HG03139 (cell line): ENCODE data around the gene DCTPP1.
"Not testable (repeated sequence)": the region's sequence is repeated elsewhere in the genome, so short reads cannot be mapped to it uniquely, and the experiment has no call there.

ENCODE experiments used
- ATAC-seq: cut with Tn5 transposase; IDR thresholded peaks from one replicate; pipeline ENCODE4 v1.9.1; 2021; ENCODE audit not compliant: unreplicated experiment

Gene DCTPP1

DNA sequence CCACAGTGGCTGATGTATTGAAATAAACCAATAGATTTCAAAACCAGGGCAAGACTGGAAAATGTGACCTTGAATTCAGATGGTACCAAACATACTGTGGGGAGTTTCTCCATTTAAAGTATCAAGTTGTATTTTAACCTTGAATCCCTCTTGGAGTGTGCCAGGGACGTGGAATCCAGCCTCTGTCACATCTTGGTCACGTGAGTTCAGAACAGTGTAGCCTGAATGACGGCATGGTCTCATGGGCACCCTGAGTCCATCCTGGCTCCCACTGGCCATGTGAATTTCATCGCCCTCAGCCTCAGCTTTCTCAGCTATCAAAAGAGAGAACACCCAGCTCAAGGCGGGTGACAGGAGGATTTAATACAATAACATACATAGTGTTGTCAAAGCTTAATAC is 15.7 kb downstream of the DCTPP1 start:
- no peak for ATAC-seq

DNA sequence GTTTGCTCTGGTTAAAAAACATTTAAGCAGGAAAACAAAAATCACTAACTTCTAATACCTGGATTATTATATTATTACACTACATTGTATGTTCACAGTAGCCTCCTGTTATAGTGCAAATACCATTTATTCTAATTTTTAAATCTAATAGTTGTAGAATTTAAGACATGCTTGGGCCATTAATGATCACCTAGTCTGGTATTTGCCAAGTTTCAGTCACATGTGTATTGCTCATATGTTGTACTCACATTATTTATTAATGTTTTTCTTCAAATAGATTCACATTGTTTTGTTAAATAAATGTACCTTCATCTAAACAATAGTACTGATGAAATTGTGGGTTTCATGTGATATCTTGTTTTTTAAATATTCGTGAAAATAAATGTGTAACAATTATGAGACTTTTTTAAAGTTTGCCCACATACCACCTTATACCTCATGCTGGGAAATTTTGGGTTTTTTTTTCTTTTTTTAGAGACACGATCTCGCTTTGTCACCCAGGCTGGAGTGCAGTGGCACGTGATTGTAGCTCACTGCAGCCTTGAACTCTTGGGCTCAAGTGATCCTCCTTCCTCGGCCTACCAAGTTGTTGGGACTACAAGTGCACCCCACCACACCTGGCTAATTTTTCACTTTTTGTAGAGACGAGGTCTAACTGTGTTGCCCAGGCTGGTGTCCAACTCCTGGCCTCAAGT is 16.6 kb downstream of the DCTPP1 start:
- no peak for ATAC-seq

DNA sequence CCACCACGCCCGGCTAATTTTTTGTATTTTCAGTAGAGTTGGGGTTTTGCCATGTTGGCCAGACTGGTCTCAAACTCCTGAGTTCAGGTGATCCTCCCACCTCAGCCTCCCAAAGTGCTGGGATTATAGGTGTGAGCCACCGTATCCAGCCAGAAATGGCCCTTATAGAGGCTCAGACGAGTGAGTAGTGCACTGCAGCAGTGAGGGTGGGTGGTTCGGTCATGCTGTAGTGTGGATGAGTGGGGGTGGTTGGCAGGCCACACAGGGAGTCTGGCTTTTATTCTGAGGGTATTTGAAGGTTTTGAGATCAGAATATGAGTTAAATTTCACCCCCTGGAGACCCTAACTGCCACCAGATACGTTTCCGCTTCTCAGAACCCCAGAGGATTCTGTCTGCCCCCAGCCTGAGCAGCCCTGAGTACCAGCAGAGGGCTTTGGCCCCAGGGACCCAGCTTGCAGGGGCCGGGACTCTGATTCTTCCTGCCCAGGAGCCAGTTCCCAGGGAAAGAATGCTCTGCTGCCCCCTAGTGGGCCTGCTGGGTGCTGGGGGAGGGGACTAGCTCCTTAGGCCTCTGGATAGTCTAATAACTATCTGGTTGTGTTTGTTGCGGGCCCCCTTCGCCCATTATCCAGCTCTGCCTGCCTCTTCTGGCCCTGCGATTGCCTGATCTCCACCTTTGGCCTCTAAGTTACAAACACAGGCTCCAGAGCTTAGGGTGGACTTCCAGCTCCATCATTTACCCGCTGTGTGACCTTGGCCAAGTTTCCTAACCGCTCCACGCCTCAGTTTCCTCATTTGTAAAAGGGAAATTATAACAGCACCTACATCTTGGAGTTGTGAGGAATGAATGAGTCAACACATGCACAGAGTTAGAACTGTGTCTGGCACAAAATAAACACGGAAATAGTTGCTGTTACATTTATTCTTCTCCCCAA is 20.4 kb downstream of the DCTPP1 start:
- ATAC-seq: no peak

DNA sequence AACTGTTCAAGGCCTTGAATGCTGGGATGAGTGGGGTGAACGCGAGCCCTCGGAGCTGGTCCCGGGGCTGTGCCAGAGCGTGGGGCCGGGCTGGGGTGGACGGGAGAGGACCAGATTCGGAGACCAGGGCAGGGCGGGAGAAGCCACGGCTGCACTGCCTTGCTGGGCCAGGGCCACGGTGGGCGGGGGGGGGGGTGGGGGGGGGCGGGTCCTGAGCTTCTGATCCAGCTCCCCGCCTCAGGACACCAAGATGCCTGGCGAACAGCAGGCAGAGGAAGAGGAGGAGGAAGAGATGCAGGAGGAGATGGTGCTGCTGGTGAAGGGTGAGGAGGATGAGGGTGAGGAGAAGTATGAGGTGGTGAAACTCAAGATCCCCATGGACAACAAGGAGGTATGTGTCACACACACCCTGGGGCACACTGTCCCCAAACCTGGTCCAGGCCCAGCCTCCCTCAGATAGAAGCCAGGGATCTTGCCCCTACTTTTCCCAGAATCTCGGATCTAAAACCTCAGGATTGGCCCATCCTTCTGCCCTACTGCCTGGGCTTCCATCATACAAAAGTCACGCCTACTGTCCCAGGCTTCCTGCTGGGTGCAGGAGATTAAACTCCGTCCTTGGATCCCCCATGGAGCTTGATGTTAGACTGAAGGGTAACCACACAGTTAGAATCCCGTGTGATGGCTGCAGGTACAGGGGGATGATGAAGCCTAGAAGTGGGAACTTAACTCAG is 21.9 kb downstream of the DCTPP1 start:
- ATAC-seq: no peak

DNA sequence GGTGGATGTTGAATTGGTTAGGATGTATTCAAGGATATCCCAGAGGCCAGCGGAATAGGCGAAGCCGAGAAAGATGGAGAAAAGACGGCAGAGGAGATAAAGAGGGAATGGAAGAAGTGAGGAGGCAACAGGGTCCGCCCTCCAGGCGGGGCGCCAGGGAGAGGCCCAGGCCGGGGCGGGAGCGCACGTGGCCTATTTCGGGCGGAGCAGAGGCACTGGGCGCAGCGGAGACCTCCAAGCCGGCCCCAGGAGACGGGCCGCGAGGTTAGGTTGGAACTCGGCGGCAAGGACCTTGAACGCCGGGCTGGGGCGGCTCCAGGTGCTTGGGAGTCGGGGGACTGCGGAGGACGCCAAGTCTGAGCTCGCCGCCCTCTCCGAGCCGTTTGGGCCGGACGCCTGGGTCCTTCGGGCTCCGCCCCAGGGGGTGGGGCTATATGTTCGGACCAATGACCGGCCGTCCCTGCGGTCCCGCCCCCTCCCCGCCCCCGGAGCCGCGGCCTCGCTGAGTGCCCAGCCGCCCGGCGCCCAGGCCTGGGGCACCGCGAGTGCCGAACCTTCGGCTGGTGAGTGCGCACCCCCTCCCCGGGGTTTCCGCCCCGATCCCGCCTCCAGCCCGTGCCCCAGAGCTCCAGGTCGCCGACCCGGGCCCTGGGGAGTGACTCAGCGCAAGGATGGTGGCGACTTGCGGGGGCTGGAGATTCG is 22.6 kb downstream of the DCTPP1 start, which contains the start of gene ZNF771:
Gene ZNF771 (plus strand): TSS at position 505 of the 702 bp plus-strand sequence. CDS start 448 bp downstream, outside the sequence.
- ATAC-seq: peak; percentile 67

DNA sequence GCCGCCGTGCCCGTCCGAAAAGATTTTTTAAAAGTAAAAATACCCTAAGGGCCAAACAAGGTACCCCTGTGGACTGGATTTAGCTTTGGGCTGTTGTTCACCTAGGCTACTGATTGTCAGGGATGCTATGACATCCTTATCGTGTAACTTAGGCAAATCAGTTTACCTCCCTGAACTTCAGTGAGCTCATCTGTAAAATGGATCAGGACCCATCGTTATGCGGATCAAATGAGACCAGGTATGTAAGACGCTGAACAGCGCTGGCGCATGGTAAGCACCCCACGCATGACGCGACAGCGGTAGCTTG is 23.1 kb downstream of the DCTPP1 start:
- no peak for ATAC-seq

DNA sequence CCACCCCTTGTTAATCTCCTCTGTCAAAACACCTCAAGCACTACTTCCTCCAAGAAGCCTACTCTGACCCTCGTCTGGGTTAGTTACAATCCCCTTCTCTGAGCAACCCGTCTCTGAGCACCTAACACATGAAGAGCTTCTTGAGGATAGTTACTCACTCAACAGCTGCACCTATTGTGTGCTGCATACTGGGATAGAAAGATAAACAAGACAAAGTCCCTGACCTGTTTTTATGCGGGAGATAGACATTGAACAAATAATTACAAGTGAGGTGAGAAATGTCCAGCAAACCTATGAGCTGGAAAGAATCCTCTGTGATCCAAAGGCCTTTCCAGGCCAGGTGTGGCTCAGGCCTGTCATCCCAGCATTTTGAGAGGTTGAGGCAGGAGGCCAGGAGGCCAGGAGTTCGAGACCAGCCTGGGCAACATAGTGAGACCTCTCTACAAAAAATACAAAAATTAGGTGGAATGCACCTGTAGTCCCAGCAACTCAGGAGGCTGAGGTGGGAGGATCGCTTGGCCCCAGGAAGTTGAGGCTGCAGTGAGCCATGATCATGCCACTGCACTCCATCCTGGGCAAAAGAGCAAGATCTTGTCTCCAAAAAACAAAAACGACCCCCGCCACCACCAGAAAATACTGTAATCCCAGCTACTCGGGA is 27.9 kb downstream of the DCTPP1 start:
- ATAC-seq: no peak

DNA sequence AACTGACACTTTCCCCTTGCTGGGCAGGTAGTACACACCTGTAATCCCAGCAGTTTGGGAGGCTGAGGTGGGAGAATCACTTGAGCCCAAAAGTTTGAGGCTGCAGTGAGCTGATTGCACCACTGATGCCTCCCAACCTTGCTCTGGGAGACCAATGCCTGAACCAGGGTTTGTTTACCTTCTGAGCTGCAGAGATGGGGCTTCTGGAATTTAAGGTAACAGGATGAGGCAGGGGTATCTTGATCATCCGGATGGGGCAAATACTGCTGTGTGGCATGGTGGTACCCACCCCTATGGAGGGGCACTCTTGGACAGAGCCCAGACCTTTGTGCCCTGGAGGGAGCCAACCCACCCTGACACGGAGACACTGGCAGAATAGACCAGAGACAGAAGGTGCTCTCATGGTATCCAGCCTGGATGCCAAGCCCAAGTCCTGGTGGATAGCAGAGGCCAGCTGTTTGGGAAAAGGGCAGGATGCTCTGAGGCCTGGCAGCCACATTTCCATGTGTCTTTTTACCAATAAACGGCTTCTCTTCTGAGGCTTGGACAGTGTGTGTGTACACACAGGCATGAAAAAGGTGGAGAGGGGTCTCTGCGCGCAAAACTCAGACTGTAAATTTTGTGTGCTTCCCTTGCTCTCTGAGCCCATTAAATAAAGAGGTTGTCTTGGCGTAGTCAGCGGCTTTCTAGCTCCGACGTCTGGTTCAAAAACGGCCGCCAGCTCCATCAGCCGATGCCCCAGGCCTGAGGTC is 30.2 kb downstream of the DCTPP1 start:
- no peak for ATAC-seq

DNA sequence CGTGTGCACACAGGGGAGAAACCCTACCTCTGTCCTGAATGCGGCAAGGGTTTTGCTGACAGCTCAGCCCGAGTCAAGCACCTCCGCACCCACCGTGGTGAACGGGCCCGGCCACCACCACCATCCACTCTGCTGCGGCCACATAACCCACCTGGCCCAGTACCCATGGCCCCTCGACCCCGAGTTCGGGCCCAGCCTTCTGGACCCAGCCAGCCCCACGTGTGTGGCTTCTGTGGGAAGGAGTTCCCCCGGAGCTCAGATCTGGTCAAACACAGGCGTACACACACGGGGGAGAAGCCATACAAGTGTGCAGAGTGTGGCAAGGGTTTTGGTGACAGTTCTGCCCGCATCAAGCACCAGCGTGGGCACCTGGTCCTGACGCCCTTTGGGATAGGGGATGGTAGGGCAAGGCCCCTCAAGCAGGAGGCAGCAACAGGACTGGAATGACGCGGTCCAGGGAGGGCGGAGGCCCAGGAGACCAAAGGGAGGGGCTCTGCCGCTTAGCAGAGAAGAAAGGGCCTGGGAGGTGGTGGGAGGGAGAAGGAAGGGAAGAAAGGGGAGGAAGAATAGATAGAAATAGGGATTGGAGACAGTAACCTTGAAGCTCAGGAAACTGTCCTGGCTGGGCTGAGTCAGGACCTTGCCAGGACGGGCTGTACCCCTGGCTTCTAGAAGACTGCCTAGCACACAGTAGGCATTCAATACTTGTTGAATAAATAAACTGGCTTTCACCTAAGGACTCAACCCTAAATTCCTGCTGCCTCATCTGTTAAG is 31.0 kb downstream of the DCTPP1 start:
- no peak for ATAC-seq

DNA sequence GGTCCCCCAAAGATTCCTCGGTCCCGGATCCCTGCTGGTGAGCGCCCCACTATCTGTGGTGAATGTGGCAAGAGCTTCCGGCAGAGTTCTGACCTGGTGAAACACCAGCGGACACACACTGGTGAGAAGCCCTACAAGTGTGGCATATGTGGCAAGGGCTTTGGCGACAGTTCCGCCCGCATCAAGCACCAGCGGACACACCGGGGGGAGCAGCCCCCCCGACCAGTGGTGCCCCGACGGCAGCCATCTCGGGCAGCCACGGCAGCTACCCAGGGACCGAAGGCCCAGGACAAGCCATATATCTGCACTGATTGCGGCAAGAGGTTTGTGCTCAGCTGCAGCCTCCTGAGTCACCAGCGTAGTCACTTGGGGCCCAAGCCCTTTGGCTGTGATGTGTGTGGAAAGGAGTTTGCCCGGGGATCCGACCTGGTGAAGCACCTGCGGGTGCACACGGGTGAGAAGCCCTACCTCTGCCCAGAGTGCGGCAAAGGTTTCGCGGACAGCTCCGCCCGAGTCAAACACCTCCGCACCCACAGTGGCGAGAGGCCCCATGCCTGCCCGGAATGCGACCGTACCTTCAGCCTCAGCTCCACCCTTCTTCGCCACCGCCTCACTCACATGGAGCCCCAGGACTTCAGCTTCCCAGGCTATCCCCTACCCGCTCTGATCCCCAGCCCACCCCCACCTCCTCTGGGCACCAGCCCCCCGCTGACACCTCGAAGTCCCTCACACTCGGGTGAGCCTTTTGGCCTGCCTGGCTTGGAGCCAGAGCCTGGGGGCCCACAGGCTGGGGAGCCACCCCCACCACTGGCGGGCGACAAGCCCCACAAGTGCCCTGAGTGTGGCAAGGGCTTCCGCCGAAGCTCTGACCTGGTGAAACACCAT is 31.8 kb downstream of the DCTPP1 start:
- no peak for ATAC-seq

DNA sequence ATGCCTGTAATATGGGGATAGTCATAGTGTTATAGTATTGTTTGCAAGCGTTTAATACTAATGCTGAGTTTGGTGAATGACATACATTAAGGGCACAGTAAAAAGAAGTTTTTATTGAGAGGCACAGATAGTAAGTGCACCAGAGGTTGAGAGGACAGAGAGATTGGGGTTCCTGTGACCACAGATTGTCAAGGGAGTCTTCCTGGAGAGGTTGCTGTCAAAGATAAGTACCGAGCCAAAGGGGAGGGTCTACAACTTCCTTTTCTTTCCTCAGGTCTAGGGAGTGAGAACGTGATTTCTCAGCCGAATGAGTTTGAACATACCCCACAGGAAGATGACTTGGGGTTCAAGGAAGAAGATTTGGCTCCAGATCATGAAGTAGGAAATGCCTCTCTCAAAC is 32.8 kb downstream of the DCTPP1 start:
- no peak for ATAC-seq

DNA sequence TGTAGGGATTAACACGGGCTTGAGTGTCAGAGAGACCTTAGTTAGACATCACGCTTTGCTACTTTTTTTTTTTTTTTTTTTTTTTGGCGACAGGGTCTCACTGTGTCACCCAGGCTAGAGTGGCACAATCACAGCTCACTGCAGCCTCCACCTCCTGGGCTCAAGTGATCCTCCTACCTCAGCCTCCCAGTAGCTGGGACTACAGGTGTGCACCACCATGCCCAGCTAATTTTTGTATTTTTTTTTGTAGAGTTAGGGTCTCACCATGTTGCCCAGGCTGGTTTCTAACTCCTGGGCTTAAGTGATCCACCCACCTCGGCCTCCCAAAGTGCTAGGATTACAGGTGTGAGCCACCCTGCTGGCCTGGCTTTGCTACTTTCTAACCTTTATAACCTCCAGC is 33.2 kb downstream of the DCTPP1 start:
- ATAC-seq: not testable (repeated sequence)

DNA sequence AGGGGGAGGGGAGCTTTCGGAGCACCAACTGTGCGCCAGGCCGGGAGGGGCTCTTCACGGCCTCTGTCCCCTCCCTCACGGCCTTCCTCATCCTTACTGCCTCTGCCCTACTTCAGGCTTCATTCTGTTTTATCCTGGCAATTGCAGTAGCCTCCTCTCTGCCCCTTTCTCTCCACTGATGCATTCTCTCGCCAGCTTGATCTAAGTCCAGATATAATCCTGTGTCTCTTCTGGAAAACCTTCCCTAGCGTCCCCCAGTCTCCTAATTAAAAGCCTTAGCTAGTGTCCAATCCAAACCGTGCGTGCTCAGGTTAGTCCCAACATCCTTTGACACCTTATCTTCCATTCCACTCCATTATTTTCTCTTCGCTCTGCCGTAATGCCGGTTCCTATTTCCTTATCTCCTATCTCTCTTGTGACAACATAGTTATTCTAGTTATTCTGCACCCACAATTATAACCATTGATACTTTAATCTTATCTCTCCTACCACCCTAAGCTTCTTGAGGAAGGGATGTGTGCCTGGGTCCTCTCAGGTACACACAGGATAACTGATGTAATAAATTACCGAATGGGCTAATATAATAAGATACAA is 33.7 kb downstream of the DCTPP1 start:
- ATAC-seq: no peak

DNA sequence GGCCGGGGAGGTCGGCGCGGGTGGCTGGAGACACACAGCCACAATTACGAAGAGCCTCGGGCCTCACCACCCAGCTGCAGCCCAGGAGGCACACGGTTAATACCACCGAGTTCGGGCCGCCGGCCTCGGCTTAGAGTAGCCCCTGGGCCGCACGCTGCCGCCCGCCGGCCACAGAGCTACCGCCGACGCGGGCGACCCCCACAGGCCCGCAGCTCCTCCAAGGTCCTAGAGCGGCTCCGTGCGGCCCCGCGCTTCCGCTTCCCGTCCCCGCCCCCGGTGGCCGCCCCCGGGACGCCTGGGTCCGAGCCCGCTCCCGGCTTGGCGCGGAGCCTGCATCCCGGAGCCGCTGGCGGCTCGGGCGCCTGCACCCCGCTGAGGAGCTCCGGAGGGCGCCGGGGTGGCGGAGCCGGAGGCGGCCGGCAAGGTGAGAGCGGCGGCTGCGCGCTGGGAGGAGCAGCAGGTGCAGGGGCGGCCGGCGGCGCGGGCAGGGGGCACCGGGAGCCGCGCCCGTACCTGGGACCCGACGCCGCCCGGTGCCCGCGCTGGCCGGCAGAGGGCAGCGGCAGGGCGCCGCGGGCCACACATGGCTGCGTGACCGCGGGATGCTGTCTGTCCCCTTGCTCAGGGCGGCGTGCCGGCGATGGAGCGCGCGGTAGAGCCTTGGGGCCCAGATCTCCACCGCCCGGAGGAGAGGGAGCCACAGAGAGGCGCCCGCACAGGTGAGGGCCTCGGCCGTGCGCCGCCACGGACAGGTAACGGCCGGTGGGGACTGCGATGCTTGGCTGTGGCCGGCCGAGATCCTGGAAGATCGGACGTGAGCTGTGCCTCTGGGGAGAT is 34.5 kb downstream of the DCTPP1 start, which contains the start of gene ZNF48:
Gene ZNF48 (plus strand): TSS at position 266 of the 837 bp plus-strand sequence. CDS start 375 bp downstream, at position 641.
- peak; percentile 57 for ATAC-seq

DNA sequence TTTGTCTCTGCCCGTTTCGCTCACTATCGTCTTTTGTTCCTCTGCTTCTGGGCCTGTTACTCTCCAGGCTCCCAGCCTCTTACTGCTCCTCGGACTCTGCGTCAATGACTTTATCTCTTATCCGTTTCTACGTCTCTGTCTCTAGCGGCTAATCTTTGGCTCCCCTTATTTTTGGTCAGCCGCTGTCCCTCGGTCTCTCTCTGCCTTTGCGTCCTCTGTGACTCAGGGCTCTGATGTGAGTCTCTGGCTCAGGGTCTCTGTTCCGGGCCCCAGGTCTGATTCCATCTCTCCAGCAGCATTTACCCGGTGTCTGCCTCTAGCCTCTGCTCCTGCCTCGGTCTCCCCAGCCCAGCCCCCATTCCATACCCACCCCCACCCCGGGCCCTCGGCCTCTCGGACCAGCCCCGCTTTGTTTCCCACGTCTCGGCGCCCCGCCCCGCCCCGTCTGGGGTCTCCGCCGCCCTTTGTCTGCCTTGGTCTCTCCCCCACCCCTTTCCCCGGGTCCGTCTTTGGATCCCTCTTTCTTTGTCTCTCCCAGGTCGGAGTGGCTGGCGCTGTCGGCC is 35.2 kb downstream of the DCTPP1 start:
- no peak for ATAC-seq

DNA sequence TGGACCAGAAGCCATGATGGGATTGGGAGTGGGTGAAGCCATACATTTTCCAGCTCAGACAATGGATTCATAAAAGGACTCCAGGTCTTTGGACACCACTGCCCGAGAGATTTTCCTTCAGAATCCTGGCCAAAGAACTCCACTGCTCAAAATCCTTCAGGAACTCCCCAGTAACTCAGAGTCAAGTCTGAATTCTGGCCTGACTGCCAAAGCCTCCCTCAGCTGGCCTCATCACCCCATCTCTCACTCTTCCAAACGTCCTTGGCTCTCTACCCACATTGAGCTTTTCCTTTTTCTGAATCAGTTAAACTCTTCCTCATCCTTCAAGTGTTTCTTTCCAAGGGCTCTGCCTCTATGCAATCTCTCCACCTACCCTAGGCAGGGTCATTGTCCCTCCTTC is 46.3 kb downstream of the DCTPP1 start:
- ATAC-seq: no peak
